HG03457 (cell line): ENCODE measurements around the gene PLCL1.
"Not testable (repeated sequence)": the region's sequence is repeated elsewhere in the genome, so short reads cannot be mapped to it uniquely, and the experiment has no call there.

ENCODE experiments used
- ATAC-seq: cut with Tn5 transposase; IDR thresholded peaks from one replicate; pipeline ENCODE4 v1.9.1; 2021; ENCODE audit warnings: moderate number of reproducible peaks; ENCODE audit not compliant: unreplicated experiment

The PLCL1 gene

DNA sequence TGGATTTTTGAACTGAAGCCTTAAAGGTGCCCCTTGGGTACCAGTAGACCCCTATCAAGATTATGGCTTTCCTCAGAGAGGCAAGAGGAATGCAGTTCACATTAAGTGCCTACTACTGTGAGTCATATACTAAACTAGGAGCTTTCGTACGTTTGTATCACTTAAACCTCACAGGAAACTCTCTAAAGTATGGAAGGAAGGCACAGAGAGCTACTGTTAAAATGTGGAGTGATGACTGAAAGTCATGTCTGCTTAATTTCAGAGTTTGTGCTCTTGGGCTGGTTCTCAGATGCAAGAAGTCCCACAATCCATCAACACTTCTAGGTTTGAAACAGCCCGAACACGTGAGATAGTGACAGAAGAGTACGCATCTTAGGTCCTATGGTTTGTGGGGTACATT, 4.7 kb downstream of the PLCL1 start:
- no peak for ATAC-seq

DNA sequence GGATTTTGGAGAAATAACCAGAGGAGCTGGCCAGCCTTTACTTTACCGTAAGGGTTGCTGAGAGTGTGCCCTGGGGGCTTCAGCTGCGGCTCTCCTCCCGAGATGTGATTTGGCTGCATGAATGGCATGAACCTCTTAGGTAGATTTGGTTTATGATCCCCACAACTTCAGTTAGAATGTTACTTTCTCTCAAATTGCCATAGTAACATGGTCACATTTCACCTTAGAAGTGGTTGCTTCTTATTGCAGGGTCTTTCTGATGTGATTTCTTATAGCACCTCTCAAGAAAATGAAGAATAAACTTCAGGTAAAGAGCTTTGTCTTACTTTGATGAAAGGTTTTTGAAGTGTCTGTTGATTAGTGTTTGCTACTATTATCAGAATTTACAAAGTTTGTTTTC, 5.6 kb downstream of the PLCL1 start:
- no peak for ATAC-seq

DNA sequence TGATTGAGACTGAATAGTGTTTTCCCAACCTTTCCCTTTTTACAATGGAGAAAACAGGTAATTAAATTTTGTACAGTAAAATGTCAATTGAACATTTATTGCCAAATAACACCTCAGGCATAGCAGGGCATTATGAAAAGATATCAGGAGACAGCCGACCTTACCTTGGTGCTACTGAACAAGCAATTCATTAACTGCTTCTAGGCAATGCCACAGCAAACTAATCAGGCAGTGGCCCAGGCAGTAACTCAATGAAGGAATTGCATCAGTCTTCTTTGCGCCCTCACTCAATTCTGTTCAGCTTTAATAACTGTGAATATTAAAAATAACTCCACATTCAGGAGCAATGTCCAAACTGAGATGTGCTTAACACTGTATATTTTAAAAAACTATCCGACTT, 6.1 kb downstream of the PLCL1 start:
- ATAC-seq, result no peak

DNA sequence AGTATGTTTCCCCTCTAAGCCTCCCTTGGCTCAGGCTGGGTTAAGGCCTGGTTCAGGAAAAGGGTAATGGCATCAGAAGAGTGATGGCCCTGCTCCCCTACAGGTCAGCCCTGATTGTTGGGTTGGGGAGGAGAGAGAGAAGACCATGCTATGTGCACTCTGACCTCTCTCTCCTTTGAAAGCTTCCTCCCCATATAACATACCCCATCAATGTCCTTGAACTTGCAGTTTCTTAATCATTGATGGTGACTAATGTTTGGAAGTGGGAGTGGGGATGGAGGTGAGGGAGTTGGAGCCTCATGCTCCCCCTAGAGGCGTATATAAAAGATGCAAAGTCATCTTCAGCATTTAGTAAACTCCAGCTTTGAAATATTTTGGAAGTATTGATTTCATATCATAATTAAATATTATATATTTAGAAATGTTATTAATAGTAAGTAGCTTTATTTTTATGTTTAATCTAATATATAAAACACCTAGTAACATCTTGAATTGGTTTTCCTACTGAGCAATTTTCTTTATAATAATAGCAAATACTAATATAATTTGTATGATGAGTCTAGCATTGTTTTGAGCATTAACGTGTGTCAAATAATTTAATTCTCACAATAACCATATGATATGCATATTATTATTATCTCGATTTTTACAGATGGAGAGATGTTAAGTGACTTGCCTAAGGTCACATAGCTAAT, 8.8 kb downstream of the PLCL1 start:
- no peak for ATAC-seq

DNA sequence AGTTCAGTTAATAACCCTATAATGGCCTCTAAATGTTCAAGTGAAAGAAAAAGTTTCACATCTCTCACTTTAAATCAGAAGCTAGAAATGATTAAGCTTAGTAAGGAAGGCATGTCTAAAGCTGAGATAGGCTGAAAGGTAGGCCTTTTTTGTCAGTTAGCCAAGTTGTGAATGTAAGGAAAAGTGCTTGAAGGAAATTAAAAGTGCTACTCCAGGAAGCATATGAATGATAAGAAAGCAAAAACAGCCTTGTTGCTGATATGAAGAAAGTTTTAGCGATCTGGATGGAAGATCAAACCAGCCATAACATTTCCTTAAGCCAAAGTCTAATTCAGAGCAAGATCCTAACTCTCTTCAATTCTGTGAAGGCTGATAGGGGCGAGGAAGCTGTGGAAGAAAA, 10.1 kb downstream of the PLCL1 start:
- ATAC-seq, result no peak

DNA sequence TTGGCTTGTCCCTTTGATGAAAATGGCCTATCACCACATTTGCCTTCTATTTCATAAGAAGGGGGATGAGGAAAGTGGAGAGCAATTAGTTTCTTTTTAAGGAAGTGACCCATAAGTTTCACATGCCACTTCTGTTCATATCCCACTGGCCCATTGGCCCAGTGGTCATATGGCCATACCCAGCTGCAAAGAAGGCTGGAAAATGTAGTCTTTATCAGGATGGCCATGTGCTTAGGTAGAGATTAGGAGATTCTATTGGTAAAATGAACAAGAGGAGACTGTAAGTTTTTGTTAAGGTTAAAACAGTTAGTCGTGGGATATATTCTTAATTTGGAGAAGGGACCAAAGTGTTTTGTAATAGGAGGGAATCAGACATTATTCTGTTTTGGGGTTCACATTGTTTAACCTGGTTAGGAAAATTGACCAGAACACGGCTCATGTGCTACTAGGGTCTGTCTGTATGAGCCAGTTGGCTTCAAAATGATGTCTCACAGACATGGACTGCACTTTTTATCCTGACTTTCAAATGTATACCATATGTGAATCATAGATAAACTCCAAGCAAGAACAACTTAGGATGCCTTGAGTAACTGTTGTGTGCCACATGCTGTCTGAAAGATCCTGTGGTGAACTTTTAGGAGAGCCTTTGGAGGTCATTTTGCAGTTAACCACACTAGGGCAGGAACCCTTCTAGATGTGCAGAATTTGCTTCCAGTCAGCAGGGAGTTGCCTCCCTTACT, 17.3 kb downstream of the PLCL1 start:
- no peak for ATAC-seq

DNA sequence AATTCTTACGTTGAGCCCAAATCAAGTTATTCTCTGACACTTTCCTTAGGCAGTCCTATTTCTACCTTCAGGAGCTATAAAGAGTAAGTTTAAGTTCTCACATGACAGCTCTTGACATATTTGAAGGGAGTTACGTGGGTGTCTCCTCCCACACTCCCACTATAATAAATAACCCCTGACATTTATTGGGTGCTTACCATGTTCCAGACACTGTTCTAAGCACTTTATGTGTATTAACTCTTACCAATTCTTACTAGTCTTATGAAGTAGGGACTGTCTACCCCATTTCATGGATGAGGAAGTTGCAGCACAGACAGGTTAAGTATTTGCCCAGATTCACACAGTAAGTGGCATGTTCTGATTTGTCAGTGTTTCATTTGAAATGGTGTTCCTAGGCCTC, 17.9 kb downstream of the PLCL1 start:
- no peak for ATAC-seq

DNA sequence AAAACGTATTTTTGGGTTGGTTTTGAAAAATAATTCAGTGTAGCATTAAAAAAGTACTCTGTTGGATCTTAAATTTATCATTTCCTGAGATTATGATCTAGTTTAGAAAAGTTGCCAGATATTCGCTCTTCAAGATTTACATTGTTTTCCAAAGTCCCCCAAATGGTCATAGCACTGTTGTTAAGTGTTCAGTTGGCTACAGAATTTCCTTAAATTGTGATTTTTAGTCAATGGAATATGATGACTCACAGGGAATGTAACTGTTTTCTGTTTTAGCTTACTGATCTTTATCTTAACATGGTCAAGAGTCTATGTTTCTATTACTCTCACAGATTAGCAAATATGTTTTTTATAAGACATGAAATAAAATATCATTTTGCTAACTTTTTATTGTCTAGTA, 23.2 kb downstream of the PLCL1 start:
- ATAC-seq, result no peak

DNA sequence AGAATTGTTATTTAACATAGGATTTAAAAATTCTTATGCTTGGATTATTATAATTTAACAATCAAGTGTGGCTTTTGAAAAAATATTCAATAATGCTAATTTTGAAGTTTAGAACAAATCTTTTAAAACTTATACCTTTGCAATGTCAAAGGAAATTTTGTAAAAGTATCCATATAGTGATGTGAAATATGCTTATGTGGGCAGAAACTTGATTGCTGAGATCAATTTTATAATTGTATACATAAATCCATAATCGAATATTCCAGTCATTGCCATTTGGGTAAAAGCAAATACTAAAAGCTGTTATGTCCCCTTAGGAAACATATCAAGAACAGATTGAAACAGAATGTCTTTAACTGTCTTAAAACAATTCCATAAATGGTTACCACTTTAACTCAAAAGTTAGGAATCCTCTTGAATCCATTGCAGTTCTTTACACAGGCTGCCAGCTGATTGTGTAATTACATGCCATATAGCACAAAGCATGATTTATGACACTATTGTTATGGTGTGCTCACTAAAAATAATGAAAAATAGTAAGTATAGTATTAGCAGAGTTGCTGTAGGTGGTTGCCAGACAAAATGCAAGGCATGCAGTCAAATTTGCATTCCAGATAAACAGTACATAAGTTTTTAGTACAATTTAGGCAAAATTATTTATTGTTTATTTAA, 24.2 kb downstream of the PLCL1 start:
- ATAC-seq, result no peak

DNA sequence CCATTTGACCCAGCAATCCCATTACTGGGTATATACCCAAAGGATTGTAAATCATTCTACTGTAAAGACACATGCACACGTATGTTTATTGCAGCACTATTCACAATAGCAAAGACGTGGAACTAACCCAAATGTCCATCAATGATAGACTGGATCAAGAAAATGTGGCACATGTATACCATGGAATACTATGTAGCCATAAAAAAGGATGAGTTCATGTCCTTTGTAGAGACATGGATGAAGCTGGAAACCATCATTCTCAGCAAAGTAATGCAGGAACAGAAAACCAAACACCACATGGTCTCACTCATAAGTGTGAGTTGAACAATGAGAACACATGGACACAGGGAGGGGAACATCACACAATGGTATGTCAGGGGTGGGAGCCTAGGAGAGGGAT, 30.4 kb downstream of the PLCL1 start:
- not testable (repeated sequence) for ATAC-seq

DNA sequence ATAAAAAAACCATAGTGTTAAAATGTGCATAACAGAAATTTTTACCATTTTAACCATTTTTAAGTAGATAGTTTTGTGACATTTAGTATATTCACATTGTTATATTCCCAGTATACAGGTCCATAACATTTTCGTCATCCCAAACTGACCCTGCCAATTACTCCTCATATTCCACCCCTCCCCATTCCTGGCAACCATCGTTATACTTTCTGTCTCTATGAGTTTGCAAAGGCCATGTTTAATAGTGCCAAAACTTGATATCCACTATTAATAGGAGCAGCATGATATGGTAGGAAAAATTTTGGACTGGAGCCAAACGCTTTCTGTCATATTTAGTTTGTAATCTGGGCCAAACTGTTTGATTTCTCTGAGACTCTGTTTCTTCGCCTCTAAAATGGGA, 30.9 kb downstream of the PLCL1 start:
- ATAC-seq, result no peak

DNA sequence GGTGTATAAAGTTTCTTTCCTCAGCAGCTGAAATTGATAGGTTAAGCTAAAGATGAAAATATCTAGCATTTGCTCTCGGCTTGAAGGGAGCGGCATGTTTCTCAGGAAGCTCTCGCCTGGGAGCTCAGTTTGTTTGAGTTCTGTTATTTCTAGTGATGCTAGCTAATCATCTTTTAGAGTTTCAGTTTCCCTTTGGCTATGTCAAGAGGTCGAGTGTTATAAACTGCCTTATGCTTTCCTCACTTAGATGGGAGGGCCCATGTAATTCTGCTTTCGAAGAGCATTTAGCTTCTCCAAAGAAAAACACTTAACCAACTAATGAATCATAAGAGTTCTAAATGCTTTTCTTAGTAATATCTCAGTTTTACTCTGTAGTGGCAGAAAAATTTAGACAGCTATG, 33.6 kb downstream of the PLCL1 start:
- peak; percentile 98 for ATAC-seq

DNA sequence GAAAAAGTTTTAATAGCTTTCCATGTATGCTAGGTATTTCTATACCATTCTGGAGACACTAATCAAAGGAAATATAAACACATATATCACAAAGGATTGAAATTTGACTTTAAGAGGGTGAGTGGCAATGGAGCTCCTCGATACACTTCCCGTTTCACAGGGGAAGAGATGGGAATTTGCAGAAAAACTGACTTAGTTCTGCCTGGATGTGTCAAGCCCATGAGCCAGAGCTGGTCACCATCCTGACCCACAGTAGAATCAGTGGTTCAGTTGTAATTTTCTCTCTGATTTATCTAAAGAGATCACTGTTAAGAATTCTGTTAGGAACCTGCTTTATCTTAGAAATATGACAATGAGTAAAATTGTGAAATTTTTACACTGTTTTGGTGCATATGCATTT, 34.2 kb downstream of the PLCL1 start:
- no peak for ATAC-seq

DNA sequence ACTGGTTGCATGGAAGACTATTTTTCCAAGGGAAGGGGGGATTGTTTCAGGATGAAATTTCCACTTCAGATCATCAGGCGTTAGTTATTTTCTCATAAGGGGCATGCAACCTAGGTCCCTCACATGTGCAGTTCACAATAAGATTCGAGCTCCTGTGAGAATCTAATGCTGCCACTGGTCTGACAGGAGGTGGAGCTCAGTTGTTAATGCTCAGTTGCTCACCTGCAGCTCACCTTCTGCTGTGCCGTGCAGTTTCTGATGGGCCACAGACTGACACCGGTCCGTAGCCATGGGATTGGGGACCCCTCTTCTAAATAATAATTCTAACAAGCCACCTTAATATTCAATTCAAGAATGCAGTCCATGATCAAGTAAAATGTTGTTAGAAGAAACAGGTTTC, 34.9 kb downstream of the PLCL1 start:
- ATAC-seq, result no peak

DNA sequence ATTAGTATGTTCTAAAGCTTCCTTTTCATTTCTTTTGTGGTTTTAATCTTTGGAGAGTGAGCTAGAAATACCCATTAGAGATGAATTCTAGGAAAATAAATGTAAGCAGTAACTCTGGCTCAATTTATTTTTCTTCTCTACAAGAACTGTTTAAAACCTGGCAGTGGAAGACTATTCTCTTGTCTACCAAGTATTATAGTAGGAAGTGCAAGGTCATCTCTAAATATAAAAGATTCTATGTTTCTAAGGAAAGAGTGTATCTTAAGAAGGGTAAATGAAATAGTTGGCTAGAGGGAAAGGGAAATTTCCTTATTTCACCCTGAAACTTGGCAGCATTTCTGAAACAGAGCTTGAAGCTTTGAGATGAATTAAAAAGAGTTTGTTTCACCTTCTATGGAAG, 35.5 kb downstream of the PLCL1 start:
- ATAC-seq, result no peak

DNA sequence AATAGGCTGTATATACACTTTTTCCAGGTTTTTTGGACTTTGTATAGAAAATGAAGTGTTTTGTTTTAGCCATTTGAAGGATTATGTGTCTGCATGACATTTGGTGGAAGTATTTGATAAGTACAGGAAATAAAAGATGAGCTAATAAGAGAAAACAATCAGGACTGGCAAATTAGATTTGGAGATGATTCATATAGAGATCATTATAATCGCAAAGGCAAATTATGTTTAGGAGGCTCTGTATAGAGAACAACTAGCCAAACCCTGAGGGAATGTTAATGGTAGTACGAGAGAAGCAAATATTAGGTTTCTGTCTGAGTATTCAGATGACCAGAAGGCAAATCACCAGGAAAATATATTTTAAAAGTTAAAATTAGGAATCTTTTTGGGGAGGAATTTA, 41.7 kb downstream of the PLCL1 start:
- ATAC-seq, result no peak

DNA sequence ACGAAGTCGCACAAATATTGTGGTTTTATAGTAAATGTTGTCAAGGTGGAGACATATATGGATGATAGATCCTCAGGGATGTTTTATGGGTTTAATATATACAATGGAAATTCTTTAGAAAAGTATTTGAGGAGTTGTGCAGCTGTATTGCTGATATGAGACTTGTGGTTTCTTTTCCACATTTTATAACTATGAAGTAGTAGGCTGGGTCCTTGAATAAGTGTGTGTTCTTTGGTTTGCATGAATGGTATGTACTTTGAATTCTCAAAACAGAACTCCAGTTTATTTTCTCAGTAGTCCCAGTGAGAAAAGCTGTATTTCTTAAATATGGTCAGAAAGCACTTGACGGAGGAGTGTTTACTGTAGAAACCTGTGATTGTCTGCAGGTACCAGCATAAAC, 42.4 kb downstream of the PLCL1 start:
- no peak for ATAC-seq

DNA sequence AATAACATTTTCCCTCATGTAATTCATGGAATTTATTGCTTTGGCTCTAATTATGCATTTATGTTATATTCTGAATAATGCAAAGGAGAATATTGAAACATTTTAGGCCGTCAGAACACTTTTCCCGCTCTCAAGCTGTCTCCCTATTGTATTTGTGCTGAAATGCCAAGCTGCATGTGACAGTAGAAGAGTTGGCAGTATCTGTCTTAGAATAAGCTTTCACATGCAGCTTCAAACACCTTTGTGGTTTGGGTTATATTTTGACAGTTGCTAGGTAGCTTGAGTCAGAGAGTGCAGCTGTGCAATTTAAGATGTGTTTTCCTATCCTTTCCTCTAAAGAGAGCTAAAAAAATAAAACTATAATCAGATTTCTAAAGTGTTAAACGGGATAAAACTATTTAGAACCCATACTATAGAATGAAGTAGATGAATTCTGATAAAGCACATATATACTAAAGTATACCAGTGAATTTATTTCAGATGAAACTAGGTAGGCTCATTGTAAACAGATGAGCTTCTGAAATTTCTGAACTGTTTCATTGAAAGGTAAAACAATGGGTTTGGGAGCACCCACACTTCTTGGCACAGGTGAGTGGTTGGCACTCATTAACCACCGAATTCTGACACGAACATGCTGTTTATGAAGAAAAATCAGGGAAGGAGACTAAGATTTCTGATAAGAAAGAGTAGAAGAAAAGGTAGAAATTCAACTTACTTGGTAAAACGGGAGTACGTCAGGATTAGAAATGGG, 43.4 kb downstream of the PLCL1 start:
- no peak for ATAC-seq

DNA sequence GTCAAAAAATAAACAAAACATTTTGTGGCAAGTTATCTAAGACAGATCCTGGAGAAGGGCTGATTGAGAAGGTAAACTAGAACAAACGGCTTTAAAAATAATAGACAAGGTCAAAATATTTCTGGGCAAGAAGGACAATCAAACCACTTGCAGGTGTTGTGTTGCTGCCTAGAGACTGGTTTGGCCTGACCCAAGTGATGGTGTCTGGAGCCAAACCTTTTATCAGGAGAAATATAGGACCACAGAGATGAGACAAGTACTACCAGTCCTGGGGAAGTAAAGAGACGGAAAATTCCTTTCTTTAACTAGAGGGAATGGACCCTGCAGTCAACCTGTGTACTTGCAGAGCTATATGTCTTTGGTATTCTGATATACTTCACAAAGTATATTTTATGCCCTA, 44.2 kb downstream of the PLCL1 start:
- ATAC-seq, result no peak

DNA sequence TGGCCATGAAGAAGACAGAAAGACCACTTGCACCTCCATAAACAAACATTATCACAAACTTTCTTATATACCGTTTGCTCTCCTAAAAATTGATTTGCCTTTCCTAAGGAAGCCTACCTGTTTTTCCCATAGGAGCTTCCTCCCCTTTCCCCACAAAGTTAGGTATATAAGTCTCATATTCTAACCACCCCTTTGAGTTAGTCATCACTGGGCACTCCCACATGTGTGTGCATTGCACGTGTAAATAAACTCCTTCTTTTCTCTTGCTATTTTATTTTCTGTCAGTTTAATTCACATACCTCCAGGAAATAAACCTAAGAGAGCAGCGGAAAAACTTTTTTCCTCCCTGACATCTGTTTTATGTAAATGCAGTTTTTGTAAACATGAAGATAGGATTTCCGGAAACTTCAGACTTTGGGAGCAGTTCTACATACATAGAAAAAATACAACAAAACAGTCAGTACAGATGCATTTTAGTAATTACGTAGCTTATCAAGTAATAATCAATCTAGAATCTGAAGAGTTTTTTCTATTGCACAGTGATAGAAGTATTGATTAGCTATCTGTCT, 46.6 kb downstream of the PLCL1 start:
- ATAC-seq, result no peak

DNA sequence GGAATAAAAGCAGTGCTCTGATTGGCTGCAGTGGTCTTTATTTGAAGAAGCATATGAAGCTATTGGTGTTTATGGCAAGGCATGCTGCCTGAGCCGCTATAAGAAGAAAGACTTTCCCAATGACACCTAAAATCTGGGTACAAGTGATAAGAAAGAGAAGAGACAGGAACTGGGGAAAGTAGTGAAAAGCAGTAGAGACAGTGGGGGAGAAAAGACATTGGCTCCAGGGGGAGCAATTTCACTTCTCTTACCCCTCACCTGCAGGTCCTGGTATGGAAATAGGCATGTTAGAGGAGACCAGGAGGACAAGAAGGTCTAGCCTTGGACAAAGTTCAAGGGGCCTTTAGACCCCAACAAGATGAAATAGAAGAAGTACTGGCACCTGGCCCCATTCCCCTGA, 47.1 kb downstream of the PLCL1 start:
- no peak for ATAC-seq
